Measurements from ENCODE around the gene AVEN. TPM values are rescaled to one million over a fixed set of nuclear protein-coding genes. Genes with fewer than 3 reads are reported as not detected.
"Not testable (repeated sequence)": the region's sequence is repeated elsewhere in the genome, so short reads cannot be mapped to it uniquely, and the experiment has no call there.

The AVEN gene
- total RNA-seq, 4 donors from 2014 or later, result 12.3 to 27.9 (median 18.0) TPM

DNA sequence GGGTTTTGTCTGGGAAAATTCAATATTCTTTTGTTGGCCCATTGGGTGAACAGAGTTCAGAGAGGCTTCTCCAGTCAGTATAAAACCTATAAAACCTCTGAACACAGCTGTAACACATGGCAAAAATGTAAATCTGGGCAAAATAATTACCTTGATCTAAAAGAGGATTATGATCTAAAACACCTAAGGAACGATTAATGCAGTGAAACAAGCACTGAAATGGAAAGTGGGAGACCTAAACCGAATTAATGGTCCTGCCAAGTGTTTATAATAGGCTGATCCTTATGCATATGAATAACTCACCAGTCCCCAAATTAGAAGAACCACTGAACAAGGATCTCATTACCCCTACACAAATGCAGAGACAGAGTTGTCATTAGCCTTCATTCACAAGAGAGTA lies 32.6 kb downstream of the AVEN start:
- Histone ChIP-seq H3K4me1 (no peaks in the 10 kb centered on the region), H3K36me3 (no peaks in the 10 kb centered on the region), H3K27ac (no peak overlapping the region), H3K4me3 (no peak overlapping the region), H3K9me3 (no peaks in the 10 kb centered on the region), H3K27me3 (no peaks in the 10 kb centered on the region)
- no peak for DNase-seq
- intact Hi-C loops (cut with DNase I; ENCODE audit: low total_unique reads), result no loop called here
- TF ChIP-seq, protein P1, sequence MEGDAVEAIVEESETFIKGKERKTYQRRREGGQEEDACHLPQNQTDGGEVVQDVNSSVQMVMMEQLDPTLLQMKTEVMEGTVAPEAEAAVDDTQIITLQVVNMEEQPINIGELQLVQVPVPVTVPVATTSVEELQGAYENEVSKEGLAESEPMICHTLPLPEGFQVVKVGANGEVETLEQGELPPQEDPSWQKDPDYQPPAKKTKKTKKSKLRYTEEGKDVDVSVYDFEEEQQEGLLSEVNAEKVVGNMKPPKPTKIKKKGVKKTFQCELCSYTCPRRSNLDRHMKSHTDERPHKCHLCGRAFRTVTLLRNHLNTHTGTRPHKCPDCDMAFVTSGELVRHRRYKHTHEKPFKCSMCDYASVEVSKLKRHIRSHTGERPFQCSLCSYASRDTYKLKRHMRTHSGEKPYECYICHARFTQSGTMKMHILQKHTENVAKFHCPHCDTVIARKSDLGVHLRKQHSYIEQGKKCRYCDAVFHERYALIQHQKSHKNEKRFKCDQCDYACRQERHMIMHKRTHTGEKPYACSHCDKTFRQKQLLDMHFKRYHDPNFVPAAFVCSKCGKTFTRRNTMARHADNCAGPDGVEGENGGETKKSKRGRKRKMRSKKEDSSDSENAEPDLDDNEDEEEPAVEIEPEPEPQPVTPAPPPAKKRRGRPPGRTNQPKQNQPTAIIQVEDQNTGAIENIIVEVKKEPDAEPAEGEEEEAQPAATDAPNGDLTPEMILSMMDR (IDR thresholded peaks at IDR 0.05), result no peak

DNA sequence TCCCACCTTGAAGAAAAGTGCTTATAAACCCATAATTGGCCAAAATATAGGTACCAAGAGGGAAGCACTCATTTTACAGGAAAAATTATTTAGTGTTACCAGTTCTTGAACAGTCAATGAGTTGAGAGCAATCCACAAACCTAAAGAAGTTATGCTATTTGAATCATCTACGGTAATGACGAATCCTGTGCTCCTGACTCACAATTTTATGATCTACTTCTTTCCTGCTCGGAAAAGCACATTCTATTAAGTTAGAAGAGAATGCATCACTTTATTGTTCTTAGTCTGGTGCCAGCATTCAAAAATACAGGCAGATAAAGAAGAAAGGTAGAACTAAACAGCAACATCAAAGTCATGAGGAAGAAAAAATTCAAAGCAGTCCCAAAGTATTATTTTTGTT lies 37.5 kb downstream of the AVEN start:
- Histone ChIP-seq H3K27me3 (no peaks in the 10 kb centered on the region), H3K36me3 (no peaks in the 10 kb centered on the region), H3K9me3 (no peaks in the 10 kb centered on the region), H3K4me1 (no peaks in the 10 kb centered on the region), H3K27ac (no peak overlapping the region), H3K4me3 (no peak overlapping the region)
- intact Hi-C loops (cut with DNase I; ENCODE audit: low total_unique reads), result no loop called here
- no peak for TF ChIP-seq POLR2A (IDR thresholded peaks at IDR 0.05)
- TF ChIP-seq, protein P1 (IDR thresholded peaks at IDR 0.05), result no peak
- no peak for DNase-seq

DNA sequence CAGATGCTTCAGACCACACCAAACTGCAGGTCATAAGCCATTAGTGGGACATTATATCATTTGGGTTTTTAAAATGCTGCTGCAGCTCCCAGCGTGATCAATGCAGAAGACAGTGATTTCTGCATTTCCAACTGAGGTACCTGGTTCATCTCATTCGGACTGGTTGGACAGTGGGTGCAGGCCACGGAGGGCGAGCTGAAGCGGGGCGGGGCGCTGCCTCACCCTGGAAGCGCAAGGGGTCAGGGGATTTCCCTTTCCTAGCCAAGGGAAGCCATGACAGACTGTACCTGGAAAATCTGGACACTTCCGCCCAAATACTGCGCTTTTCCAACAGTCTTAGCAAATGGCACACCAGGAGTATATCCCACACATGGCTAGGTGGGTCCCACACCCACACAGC lies 43.3 kb downstream of the AVEN start:
- H3K27me3 ChIP-seq; H3K36me3 ChIP-seq; DNase-seq; H3K27ac ChIP-seq; H3K9me3 ChIP-seq; intact Hi-C loops (cut with DNase I; ENCODE audit: low total_unique reads); H3K4me3 ChIP-seq; H3K4me1 ChIP-seq: not testable (repeated sequence)

DNA sequence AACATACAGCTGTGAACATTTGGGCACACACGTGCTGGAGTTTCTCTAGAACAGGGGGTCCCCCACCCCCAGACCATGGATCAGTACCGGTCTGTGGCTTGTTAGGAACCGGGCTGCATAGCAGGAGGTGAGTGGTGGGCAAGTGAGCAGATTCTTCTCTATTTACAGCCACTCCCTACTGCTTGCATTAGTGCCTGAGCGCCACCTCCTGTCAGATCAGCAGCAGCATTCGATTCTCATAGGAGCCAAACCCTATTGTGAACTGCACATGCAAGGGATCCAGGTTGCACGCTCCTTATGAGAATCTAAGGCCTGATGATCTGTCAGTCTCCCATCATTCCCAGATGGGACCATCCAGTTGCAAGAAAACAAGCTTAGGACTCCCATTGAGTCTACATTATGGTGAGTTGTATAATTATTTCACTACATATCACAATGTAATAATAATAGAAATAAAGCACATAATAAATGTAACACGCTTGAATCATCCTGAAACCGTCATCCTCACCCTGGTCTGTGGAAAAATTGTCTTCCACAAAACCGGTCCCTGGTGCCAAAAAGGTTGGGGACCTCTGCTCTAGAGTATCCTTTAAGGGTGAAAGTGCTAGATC lies 44.9 kb downstream of the AVEN start:
- TF ChIP-seq, protein P1 (IDR thresholded peaks at IDR 0.05), result no peak
- TF ChIP-seq POLR2A (IDR thresholded peaks at IDR 0.05), result no peak
- no peak overlapping the region for H3K4me3 ChIP-seq

DNA sequence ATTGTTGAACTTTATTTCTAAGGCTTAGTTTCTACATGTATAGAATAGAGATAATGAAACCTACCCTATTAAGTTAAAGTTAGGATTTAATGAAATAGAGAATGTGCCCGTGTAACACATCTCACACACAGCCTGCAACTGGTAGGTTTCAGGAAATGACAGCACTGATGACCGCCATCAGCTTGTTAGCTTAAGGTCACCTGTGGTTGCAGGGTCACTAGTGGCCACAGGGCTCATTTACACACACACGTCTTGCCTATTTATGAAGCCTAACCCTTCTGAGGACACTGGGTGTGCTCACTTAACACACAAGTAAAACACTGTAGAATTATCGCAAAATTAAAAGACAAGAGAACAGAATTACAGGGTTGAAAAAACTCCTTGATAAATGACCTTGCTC lies 50.6 kb downstream of the AVEN start:
- no peak for DNase-seq
- H3K27me3 ChIP-seq, result no peaks in the 10 kb centered on the region
- no peaks in the 10 kb centered on the region for H3K36me3 ChIP-seq
- no peak overlapping the region for H3K27ac ChIP-seq
- H3K4me1 ChIP-seq, result no peaks in the 10 kb centered on the region
- H3K4me3 ChIP-seq, result no peak overlapping the region
- intact Hi-C loops (cut with DNase I; ENCODE audit: low total_unique reads), result no loop called here
- no peak for TF ChIP-seq POLR2A (IDR thresholded peaks at IDR 0.05)
- TF ChIP-seq, protein P1 (IDR thresholded peaks at IDR 0.05), result no peak
- no peaks in the 10 kb centered on the region for H3K9me3 ChIP-seq

More for the DNA sequence above, 44.9 kb downstream of the AVEN start:
- Histone ChIP-seq H3K36me3 (no peaks in the 10 kb centered on the region), H3K27ac (no peak overlapping the region), H3K9me3 (no peaks in the 10 kb centered on the region), H3K27me3 (no peaks in the 10 kb centered on the region), H3K4me1 (no peaks in the 10 kb centered on the region)
- intact Hi-C loops (cut with DNase I; ENCODE audit: low total_unique reads), result no loop called here
- no peak for DNase-seq

DNA sequence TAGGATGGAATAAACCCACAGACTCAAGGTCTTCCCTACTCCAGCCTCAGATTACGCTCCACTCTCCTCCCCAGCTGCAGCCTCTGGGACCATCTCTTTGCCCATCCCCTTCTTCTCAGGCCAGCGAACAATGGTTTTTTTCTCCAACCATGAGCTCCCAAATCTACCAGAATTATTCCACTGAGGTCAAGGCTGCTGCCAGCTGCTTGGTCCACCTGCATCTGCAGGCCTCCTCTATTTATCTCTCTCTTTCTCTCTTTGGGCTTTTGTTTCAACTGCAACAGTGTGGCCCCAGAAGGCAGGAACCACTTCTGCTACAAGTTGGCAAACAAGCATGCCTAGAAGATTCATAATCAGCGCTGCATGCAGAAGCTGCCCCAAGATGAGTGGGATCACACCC lies 51.6 kb downstream of the AVEN start:
- H3K4me3 ChIP-seq, result no peak overlapping the region
- no peak for TF ChIP-seq POLR2A (IDR thresholded peaks at IDR 0.05)
- TF ChIP-seq, protein P1 (IDR thresholded peaks at IDR 0.05), result no peak
- intact Hi-C loops (cut with DNase I; ENCODE audit: low total_unique reads), result no loop called here
- no peaks in the 10 kb centered on the region for H3K27me3 ChIP-seq
- no peaks in the 10 kb centered on the region for H3K36me3 ChIP-seq
- no peaks in the 10 kb centered on the region for H3K9me3 ChIP-seq
- H3K27ac ChIP-seq, result no peak overlapping the region
- H3K4me1 ChIP-seq, result no peaks in the 10 kb centered on the region
- no peak for DNase-seq

All from uterus (tissue), 4 donors.